HCT116 (cell line): ENCODE data around the gene ERC2. TPM values are rescaled to one million over a fixed set of nuclear protein-coding genes. Genes with fewer than 3 reads are reported as not detected.

ENCODE experiments used
- ATAC-seq: fragments of 200-7000 bp; cut with Tn5 transposase; 2 replicates; pipeline ENCODE4 v1.9.1; 2020; ENCODE audit warnings: mild to moderate bottlenecking, moderate library complexity
- BruUV-seq: library from RNA; stranded (reverse); fragments of 400-500 nt; replicated peaks from 2 replicates; lab custom pipeline; 2021; lab: Mats Ljungman, UMichigan
- CTCF ChIA-PET: fragments of 300-600 bp; sonication (Branson Sonifier 250); formaldehyde crosslinking; loops from one replicate; lab custom pipeline; 2021; ENCODE audit warnings: antibody characterized with exemption; lab: Charles Lee
- POLR2A ChIA-PET: fragments of 300-600, 350-600 bp; sonication (Branson Sonifier 250); formaldehyde crosslinking; loops from one replicate; lab custom pipeline; 2021; ENCODE audit warnings: antibody characterized with exemption; lab: Charles Lee
- RAD21 ChIA-PET, 2 experiments: fragments of 300-600 bp; sonication (Branson Sonifier 250); formaldehyde crosslinking; loops; one replicate each; lab custom pipeline; 2023; ENCODE audit warnings: low total read pairs in 2 of 2; ENCODE audit not compliant: uncharacterized antibody in 2 of 2, unreplicated experiment in 2 of 2, low non-redundant PET in 1 of 2; lab: Charles Lee
- DNase-seq: peaks from one replicate; pipeline ENCODE4 v3.0.0-alpha.2; 2010; ENCODE audit warnings: low read depth, low spot score
- H2AFZ ChIP-seq: fragments of 200-600 bp; shearing (Covaris generic), sonication (generic); 2 replicates; pipeline ENCODE4 v1.6.1; 2017; ENCODE audit warnings: low read depth, mixed run types, mixed read lengths, antibody characterized with exemption, low read length; ENCODE audit not compliant: poor library complexity, severe bottlenecking
- H3K27ac ChIP-seq: 2 replicates; pipeline ENCODE4 v1.5.1; 2012; ENCODE audit warnings: low read depth, low read length
- H3K27me3 ChIP-seq: fragments of 200-600 bp; sonication (generic); 2 replicates; pipeline ENCODE4 v1.6.1; 2016; ENCODE audit warnings: mixed run types, low read length, mixed read lengths; ENCODE audit not compliant: insufficient read depth
- H3K36me3 ChIP-seq, 2 experiments: fragments of 200-500 bp in 1 of 2; fragments of 200-600 bp in 1 of 2; sonication (Bioruptor generic) in 1 of 2; sonication (generic) in 1 of 2; 2 replicates each; pipeline versions ENCODE4 v1.5.1 to v1.6.1; 2014 to 2016; ENCODE audit warnings: low read length in 2 of 2, inconsistent platforms in 1 of 2, mixed read lengths in 1 of 2, mixed run types in 1 of 2; ENCODE audit not compliant: insufficient read depth in 2 of 2, control insufficient read depth in 1 of 2
- H3K4me1 ChIP-seq, 2 experiments: fragments of 200-600 bp in 1 of 2; sonication (generic) in 1 of 2; 2 replicates each; pipeline versions ENCODE4 v1.5.1 to v1.6.1; 2012 to 2017; ENCODE audit warnings: low read length in 2 of 2, inconsistent platforms in 1 of 2, mild to moderate bottlenecking in 1 of 2, mixed read lengths in 1 of 2, mixed run types in 1 of 2, moderate library complexity in 1 of 2; ENCODE audit not compliant: insufficient read depth in 2 of 2, control insufficient read depth in 1 of 2
- H3K4me2 ChIP-seq: fragments of 200-600 bp; sonication (generic); 2 replicates; pipeline ENCODE4 v1.6.1; 2017; ENCODE audit warnings: mixed run types, low read length, mixed read lengths
- H3K4me3 ChIP-seq, 2 experiments: fragments of 200-600 bp in 1 of 2; sonication (generic) in 1 of 2; replicated peaks in 1 of 2; 2 replicates each; pipeline ENCODE4 v1.5.1; 2011 to 2016; ENCODE audit warnings: low read length in 2 of 2, control low read depth in 1 of 2, low read depth in 1 of 2, mild to moderate bottlenecking in 1 of 2, mixed read lengths in 1 of 2, mixed run types in 1 of 2
- H3K79me2 ChIP-seq: fragments of 200-600 bp; sonication (generic); 2 replicates; pipeline ENCODE4 v1.6.1; 2017; ENCODE audit warnings: mild to moderate bottlenecking, mixed run types, low read length, moderate library complexity, mixed read lengths; ENCODE audit not compliant: insufficient read depth
- H3K9ac ChIP-seq: fragments of 200-600 bp; sonication (generic); 2 replicates; pipeline ENCODE4 v1.6.1; 2016; ENCODE audit warnings: low read length, mixed read lengths
- H3K9me2 ChIP-seq: fragments of 200-600 bp; sonication (generic), shearing (Covaris generic); 2 replicates; pipeline ENCODE4 v1.6.1; 2017; ENCODE audit warnings: mixed run types, mild to moderate bottlenecking, moderate library complexity; ENCODE audit not compliant: insufficient read depth
- H3K9me3 ChIP-seq, 2 experiments: fragments of 200-500 bp in 1 of 2; fragments of 200-600 bp in 1 of 2; sonication (Bioruptor generic) in 1 of 2; sonication (generic) in 1 of 2; 2 replicates each; pipeline ENCODE4 v1.6.1; 2014 to 2017; ENCODE audit warnings: low read length in 2 of 2, mixed read lengths in 2 of 2, inconsistent platforms in 1 of 2, low read depth in 1 of 2, mild to moderate bottlenecking in 1 of 2, mixed run types in 1 of 2, moderate library complexity in 1 of 2; ENCODE audit not compliant: control insufficient read depth in 1 of 2, insufficient read depth in 1 of 2
- H4K20me1 ChIP-seq: fragments of 200-600 bp; sonication (generic), shearing (Covaris generic); 2 replicates; pipeline ENCODE4 v1.6.1; 2017; ENCODE audit warnings: mixed run types, mild to moderate bottlenecking, moderate library complexity; ENCODE audit not compliant: insufficient read depth
- EGR1 ChIP-seq: IDR thresholded peaks from 2 replicates; pipeline ENCODE4 v1.6.1; 2012; ENCODE audit warnings: low read depth
- ELF1 ChIP-seq: IDR thresholded peaks from 2 replicates; pipeline ENCODE4 v1.6.1; 2012; ENCODE audit warnings: low read depth, borderline replicate concordance
- EZH2phosphoT487 ChIP-seq: fragments of 200-600 bp; IDR thresholded peaks from 2 replicates; pipeline ENCODE4 v1.6.1; 2018; ENCODE audit warnings: antibody characterized with exemption, borderline replicate concordance
- FOSL1 ChIP-seq: IDR thresholded peaks from 2 replicates; pipeline ENCODE4 v1.6.1; 2012; ENCODE audit warnings: low read depth
- JUND ChIP-seq: IDR thresholded peaks from 2 replicates; pipeline ENCODE4 v1.6.1; 2012
- POLR2A ChIP-seq: IDR thresholded peaks from 2 replicates; pipeline ENCODE4 v1.7.0; 2011; ENCODE audit warnings: borderline replicate concordance; ENCODE audit not compliant: insufficient read depth, insufficient read length; ENCODE audit errors: extremely low read depth
- RAD21 ChIP-seq: IDR thresholded peaks from 2 replicates; pipeline ENCODE4 v1.6.1; 2012; ENCODE audit warnings: low read depth, mild to moderate bottlenecking
- SIN3A ChIP-seq: IDR thresholded peaks from 2 replicates; pipeline ENCODE4 v1.6.1; 2012; ENCODE audit warnings: low read depth
- SP1 ChIP-seq: IDR thresholded peaks from 2 replicates; pipeline ENCODE4 v1.6.1; 2012; ENCODE audit warnings: low read depth
- SRF ChIP-seq: IDR thresholded peaks from 2 replicates; pipeline ENCODE4 v1.6.1; 2012; ENCODE audit warnings: low read depth
- YY1 ChIP-seq: IDR thresholded peaks from 2 replicates; pipeline ENCODE4 v1.6.1; 2011; ENCODE audit warnings: low read length, low read depth, moderate library complexity, mild to moderate bottlenecking; ENCODE audit not compliant: insufficient replicate concordance; ENCODE audit errors: extremely low read depth
- ZNF274 ChIP-seq: fragments of 200-500 bp; sonication (Bioruptor generic); IDR thresholded peaks from 2 replicates; pipeline ENCODE4 v1.6.1; 2014; ENCODE audit warnings: mild to moderate bottlenecking, low read depth, low read length, inconsistent platforms
- intact Hi-C: fragments of 100-400 bp; cut with micrococcal nuclease; formaldehyde crosslinking; loops from 2 replicates; pipeline ENCODE4 v1.10.0; 2022
- total RNA-seq: library from RNA; stranded (reverse); gene quantifications from one replicate; pipeline ENCODE4 v1.2.1, GENCODE V29; 2021; ENCODE audit not compliant: unreplicated experiment
- TF ChIP-seq, protein P1 (sequence below): IDR thresholded peaks from 2 replicates; pipeline ENCODE4 v1.6.1; 2011; ENCODE audit warnings: mild to moderate bottlenecking, low read length, moderate library complexity; ENCODE audit not compliant: insufficient replicate concordance; ENCODE audit errors: extremely low read depth
- TF ChIP-seq, protein P2 (sequence below): IDR thresholded peaks from 2 replicates; pipeline ENCODE4 v1.6.1; 2012; ENCODE audit warnings: low read depth
- TF ChIP-seq, protein P3 (sequence below), 3 experiments: fragments of 200-600 bp in 1 of 3; sonication (generic) in 1 of 3; IDR thresholded peaks in 2 of 3; conservative IDR thresholded peaks in 1 of 3; 2 replicates each; pipeline ENCODE4 v1.5.1; 2012 to 2017; ENCODE audit warnings: low read depth in 2 of 3, low read length in 2 of 3, antibody characterized with exemption in 1 of 3, borderline replicate concordance in 1 of 3, control low read depth in 1 of 3, mild to moderate bottlenecking in 1 of 3, mixed read lengths in 1 of 3, mixed run types in 1 of 3, moderate library complexity in 1 of 3; ENCODE audit not compliant: insufficient read depth in 1 of 3

Gene ERC2
- total RNA-seq, 1 experiment from 2014 or later, result not detected

DNA sequence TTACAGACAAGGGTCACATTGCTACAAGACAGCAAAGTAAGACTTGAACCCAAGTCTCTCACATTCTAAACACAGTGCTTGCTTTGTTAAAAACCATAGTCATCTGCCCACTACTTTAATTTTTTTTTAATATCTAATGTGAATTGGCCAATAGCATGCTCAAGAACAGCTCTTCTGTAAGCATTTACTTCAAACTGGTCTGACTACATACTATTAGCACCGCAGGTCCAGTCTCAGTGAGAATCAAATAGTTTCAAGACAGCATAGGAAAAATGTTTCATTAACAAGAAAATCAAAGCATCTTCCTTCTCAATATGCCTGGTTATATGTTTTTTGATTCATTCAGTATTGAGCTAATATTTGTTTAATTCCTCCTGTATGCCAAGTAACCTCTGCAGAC, 419.9 kb downstream of the ERC2 start:
- H2AFZ ChIP-seq, result no peak overlapping the region
- TF ChIP-seq FOSL1, result no peak
- TF ChIP-seq ELF1, result no peak
- TF ChIP-seq, protein P1, sequence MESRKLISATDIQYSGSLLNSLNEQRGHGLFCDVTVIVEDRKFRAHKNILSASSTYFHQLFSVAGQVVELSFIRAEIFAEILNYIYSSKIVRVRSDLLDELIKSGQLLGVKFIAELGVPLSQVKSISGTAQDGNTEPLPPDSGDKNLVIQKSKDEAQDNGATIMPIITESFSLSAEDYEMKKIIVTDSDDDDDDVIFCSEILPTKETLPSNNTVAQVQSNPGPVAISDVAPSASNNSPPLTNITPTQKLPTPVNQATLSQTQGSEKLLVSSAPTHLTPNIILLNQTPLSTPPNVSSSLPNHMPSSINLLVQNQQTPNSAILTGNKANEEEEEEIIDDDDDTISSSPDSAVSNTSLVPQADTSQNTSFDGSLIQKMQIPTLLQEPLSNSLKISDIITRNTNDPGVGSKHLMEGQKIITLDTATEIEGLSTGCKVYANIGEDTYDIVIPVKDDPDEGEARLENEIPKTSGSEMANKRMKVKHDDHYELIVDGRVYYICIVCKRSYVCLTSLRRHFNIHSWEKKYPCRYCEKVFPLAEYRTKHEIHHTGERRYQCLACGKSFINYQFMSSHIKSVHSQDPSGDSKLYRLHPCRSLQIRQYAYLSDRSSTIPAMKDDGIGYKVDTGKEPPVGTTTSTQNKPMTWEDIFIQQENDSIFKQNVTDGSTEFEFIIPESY, result no peak
- TF ChIP-seq SP1, result no peak
- no peak for TF ChIP-seq EZH2phosphoT487
- no peak for TF ChIP-seq SRF
- TF ChIP-seq JUND, result no peak
- TF ChIP-seq YY1, result no peak
- TF ChIP-seq, protein P2, sequence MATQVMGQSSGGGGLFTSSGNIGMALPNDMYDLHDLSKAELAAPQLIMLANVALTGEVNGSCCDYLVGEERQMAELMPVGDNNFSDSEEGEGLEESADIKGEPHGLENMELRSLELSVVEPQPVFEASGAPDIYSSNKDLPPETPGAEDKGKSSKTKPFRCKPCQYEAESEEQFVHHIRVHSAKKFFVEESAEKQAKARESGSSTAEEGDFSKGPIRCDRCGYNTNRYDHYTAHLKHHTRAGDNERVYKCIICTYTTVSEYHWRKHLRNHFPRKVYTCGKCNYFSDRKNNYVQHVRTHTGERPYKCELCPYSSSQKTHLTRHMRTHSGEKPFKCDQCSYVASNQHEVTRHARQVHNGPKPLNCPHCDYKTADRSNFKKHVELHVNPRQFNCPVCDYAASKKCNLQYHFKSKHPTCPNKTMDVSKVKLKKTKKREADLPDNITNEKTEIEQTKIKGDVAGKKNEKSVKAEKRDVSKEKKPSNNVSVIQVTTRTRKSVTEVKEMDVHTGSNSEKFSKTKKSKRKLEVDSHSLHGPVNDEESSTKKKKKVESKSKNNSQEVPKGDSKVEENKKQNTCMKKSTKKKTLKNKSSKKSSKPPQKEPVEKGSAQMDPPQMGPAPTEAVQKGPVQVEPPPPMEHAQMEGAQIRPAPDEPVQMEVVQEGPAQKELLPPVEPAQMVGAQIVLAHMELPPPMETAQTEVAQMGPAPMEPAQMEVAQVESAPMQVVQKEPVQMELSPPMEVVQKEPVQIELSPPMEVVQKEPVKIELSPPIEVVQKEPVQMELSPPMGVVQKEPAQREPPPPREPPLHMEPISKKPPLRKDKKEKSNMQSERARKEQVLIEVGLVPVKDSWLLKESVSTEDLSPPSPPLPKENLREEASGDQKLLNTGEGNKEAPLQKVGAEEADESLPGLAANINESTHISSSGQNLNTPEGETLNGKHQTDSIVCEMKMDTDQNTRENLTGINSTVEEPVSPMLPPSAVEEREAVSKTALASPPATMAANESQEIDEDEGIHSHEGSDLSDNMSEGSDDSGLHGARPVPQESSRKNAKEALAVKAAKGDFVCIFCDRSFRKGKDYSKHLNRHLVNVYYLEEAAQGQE, result no peak
- TF ChIP-seq POLR2A, result no peak
- no peak for TF ChIP-seq ZNF274
- no peak for TF ChIP-seq SIN3A
- TF ChIP-seq, protein P3, sequence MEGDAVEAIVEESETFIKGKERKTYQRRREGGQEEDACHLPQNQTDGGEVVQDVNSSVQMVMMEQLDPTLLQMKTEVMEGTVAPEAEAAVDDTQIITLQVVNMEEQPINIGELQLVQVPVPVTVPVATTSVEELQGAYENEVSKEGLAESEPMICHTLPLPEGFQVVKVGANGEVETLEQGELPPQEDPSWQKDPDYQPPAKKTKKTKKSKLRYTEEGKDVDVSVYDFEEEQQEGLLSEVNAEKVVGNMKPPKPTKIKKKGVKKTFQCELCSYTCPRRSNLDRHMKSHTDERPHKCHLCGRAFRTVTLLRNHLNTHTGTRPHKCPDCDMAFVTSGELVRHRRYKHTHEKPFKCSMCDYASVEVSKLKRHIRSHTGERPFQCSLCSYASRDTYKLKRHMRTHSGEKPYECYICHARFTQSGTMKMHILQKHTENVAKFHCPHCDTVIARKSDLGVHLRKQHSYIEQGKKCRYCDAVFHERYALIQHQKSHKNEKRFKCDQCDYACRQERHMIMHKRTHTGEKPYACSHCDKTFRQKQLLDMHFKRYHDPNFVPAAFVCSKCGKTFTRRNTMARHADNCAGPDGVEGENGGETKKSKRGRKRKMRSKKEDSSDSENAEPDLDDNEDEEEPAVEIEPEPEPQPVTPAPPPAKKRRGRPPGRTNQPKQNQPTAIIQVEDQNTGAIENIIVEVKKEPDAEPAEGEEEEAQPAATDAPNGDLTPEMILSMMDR (IDR thresholded peaks at IDR 0.05 in 2 of 3, conservative IDR thresholded peaks at IDR 0.05 in 1 of 3; ENCODE audit: borderline replicate concordance in 1 of 3, insufficient read depth in 1 of 3, low read depth in 2 of 3, low read length in 2 of 3), result no peak
- no peak for TF ChIP-seq EGR1
- TF ChIP-seq RAD21, result no peak
- RAD21 ChIA-PET, result no interaction called here
- DNase-seq, result no peak
- H3K4me1 ChIP-seq, result no peaks in the 10 kb centered on the region
- H3K27ac ChIP-seq, result no peak overlapping the region
- no peak overlapping the region for H3K4me3 ChIP-seq
- no TSS peak for BruUV-seq
- ATAC-seq, result no peak
- POLR2A ChIA-PET, result no interaction called here
- H3K9me2 ChIP-seq, result no peaks in the 10 kb centered on the region
- no peak overlapping the region for H3K9ac ChIP-seq
- no peak overlapping the region for H3K4me2 ChIP-seq
- intact Hi-C loops, result loop anchor here (10.0 kb wide), 1 partner anchor 1194 kb away; no protein-coding TSS in a partner anchor
- no peaks in the 10 kb centered on the region; the same call in 1 of the 2 replicates for H4K20me1 ChIP-seq
- no peaks in the 10 kb centered on the region for H3K36me3 ChIP-seq
- H3K27me3 ChIP-seq, result no peaks in the 10 kb centered on the region
- CTCF ChIA-PET, result no interaction called here
- no peaks in the 10 kb centered on the region for H3K9me3 ChIP-seq
- H3K79me2 ChIP-seq, result no peaks in the 10 kb centered on the region
